Muscle layer of duodenum (tissue), 2 donors: ENCODE results near the gene KCNMB3.
"Not testable (repeated sequence)": the region's sequence is repeated elsewhere in the genome, so short reads cannot be mapped to it uniquely, and the experiment has no call there.

Source experiments
- H3K27ac ChIP-seq: one replicate; pipeline ENCODE4 v1.7.0; 2013; ENCODE audit warnings: mild to moderate bottlenecking, low read length
- H3K27me3 ChIP-seq: one replicate; pipeline ENCODE4 v1.7.0; 2013; ENCODE audit warnings: low read depth, mild to moderate bottlenecking, control low read depth, low read length
- H3K36me3 ChIP-seq, 2 donors: one replicate each; pipeline ENCODE4 v1.7.0; 2013; ENCODE audit warnings: low read length in 2 of 2, control low read depth in 1 of 2, mild to moderate bottlenecking in 1 of 2; ENCODE audit not compliant: insufficient read depth in 2 of 2, control insufficient read depth in 1 of 2
- H3K4me1 ChIP-seq, 2 donors: one replicate each; pipeline ENCODE4 v1.7.0; 2013; ENCODE audit warnings: low read length in 2 of 2, mild to moderate bottlenecking in 2 of 2, control low read depth in 1 of 2, moderate library complexity in 1 of 2; ENCODE audit not compliant: insufficient read depth in 2 of 2, control insufficient read depth in 1 of 2
- H3K4me3 ChIP-seq, 2 donors: one replicate each; pipeline ENCODE4 v1.7.0; 2013; ENCODE audit warnings: low read length in 2 of 2, low read depth in 1 of 2, mild to moderate bottlenecking in 1 of 2
- H3K9me3 ChIP-seq, 2 donors: one replicate each; pipeline ENCODE4 v1.7.0; 2013; ENCODE audit warnings: low read length in 2 of 2, control low read depth in 1 of 2, mild to moderate bottlenecking in 1 of 2; ENCODE audit not compliant: control insufficient read depth in 1 of 2
- donor health status: healthy.

KCNMB3 gene

GRCh38 chr3:179278151-179278550, 27.2 kb upstream of the KCNMB3 start:
- Histone ChIP-seq H3K4me3 (no peak overlapping the region), H3K4me1 (no peaks in the 10 kb centered on the region), H3K9me3 (no peaks in the 10 kb centered on the region), H3K27me3 (no peaks in the 10 kb centered on the region), H3K27ac (no peak overlapping the region), H3K36me3 (no peaks in the 10 kb centered on the region)

DNA sequence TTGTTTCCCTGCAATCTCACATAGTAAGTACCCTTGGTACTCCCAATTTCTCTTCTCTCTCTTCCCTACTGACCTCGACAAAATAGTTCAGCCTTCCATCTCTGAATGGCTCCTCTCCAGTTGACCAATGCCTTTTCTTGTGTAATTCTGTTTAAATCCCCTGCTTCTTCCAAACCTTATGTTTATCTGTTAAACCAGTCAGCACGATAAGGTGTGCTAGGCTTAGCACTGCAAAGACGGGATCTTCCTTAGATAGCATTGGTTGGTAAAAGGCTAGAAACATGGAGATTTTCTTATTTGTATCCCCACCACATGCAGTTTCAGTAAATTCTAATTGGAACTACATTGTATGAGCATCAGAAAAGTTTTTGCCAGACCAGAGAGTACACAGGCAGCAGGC, 25.8 kb upstream of the KCNMB3 start:
- Histone ChIP-seq H3K9me3 (no peaks in the 10 kb centered on the region), H3K27ac (no peak overlapping the region), H3K36me3 (no peaks in the 10 kb centered on the region), H3K27me3 (no peaks in the 10 kb centered on the region), H3K4me1 (no peaks in the 10 kb centered on the region), H3K4me3 (no peak overlapping the region)

DNA sequence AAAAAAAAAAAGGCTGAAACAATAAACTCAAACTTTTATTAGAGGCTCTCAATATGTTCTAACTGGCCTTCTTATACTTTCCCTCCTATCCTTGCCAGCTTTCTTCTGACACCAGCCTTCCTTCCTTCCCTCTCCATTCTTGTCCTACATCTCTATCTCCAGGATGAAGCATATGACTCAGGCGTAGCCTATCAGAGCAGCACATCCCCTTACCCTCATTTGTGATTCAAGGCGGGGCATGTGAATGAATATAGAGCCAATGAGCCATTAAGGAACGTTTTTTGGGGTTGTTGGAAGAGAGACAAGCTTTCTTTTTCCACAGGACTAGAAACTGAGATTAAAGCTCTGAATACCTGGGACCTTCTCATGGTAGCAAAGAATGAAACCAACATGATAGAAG, 25.1 kb upstream of the KCNMB3 start:
- no peak overlapping the region for H3K4me3 ChIP-seq
- no peaks in the 10 kb centered on the region for H3K4me1 ChIP-seq
- no peak overlapping the region for H3K27ac ChIP-seq
- no peaks in the 10 kb centered on the region for H3K36me3 ChIP-seq
- H3K27me3 ChIP-seq, result no peaks in the 10 kb centered on the region
- H3K9me3 ChIP-seq, result no peaks in the 10 kb centered on the region

- H3K4me3 ChIP-seq, H3K4me1 ChIP-seq, H3K36me3 ChIP-seq, H3K27ac ChIP-seq, H3K9me3 ChIP-seq, H3K27me3 ChIP-seq: not testable (repeated sequence)
Observed at GRCh38 chr3:179274434-179274833, 23.5 kb upstream of the KCNMB3 start.

DNA sequence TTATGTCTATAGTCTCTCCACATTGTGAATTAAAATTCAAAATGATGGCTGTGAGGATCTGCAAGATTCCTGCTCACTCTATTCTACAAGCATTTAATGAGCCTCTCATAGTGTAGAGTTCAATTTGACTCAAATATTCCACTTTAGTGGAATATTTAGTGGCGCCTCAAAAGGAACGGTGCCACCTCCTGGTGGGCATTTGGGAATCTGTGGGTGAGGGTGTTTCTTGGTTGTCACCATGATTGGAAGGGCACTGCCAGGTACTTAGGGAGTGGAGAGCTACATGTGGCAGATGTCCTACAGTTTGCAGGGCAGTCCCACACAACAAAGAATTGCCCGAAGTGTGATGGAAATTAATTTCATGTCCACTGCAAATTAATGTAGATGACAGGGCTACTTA, 21.5 kb upstream of the KCNMB3 start:
- Histone ChIP-seq H3K9me3 (no peaks in the 10 kb centered on the region), H3K4me3 (no peak overlapping the region), H3K4me1 (no peaks in the 10 kb centered on the region), H3K27ac (no peak overlapping the region), H3K36me3 (no peaks in the 10 kb centered on the region), H3K27me3 (no peaks in the 10 kb centered on the region)

GRCh38 chr3:179269152-179269707, 18.3 kb upstream of the KCNMB3 start:
- H3K36me3 ChIP-seq, result no peaks in the 10 kb centered on the region
- H3K27me3 ChIP-seq, result no peaks in the 10 kb centered on the region
- no peaks in the 10 kb centered on the region for H3K9me3 ChIP-seq
- H3K4me1 ChIP-seq, result no peaks in the 10 kb centered on the region
- H3K4me3 ChIP-seq, result no peak overlapping the region
- H3K27ac ChIP-seq, result no peak overlapping the region

DNA sequence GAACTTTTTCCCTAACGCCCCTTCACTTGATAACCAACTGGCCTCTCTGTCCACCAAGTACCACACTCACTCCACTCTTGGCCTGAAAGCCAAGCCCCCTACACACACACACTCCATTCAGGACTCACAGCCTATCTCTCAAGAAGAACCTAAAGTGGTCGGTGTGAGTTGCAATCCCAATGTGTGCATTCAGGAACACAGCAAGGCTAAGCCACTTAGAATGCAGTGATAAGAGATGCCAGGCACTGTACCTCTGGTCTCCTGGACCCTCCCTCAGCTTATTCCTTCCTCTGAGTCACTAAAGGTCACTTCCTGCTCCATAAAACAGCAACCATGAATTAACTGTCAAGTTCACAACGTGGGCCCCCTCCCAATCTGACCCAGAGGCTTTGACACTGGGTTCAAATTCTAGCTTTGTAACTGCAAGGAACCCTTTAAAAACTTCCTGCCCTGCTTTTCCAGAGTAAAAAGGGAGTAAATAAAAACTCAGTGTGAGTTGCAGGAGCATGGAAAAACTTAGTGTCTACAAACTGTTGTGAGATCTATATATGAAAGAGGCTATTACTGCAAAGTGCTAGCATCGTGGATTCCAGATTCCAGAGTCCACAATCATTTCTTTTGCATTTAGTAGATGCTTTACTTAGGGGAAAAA, 17.6 kb upstream of the KCNMB3 start:
- no peaks in the 10 kb centered on the region for H3K36me3 ChIP-seq
- no peaks in the 10 kb centered on the region for H3K9me3 ChIP-seq
- H3K27me3 ChIP-seq, result no peaks in the 10 kb centered on the region
- H3K27ac ChIP-seq, result no peak overlapping the region
- no peaks in the 10 kb centered on the region for H3K4me1 ChIP-seq
- no peak overlapping the region for H3K4me3 ChIP-seq

DNA sequence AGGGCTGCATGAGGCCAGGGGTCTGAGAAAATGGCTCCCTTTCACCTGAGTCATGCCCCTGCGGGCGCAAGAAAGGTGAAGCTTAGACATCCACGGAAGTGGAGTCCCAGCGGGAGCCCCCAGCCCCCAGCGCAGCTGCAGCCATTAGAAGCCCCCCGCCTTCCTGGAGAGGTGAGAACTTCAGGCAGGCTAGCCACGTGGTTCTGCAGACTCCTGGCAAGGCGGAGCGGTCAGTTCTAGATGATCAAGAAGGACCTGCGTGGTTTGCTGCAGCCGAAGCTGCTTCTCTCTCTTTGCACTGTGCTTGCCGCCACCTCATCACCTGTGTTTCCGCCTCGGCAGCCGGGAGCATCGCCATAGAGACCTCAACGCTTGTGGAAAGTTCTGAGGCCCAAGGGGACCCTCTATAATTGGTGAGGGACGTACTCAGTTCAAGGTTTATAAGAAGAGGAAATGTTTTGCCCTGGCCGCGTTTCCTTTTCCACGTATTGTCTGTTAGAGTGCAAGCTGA, 15.8 kb upstream of the KCNMB3 start:
- no peak overlapping the region for H3K4me3 ChIP-seq
- no peak overlapping the region for H3K27ac ChIP-seq
- no peaks in the 10 kb centered on the region for H3K9me3 ChIP-seq
- no peaks in the 10 kb centered on the region for H3K36me3 ChIP-seq
- no peaks in the 10 kb centered on the region for H3K27me3 ChIP-seq
- no peaks in the 10 kb centered on the region for H3K4me1 ChIP-seq

- no peaks in the 10 kb centered on the region for H3K9me3 ChIP-seq
- no peak overlapping the region for H3K27ac ChIP-seq
- H3K4me3 ChIP-seq, result no peak overlapping the region
- no peaks in the 10 kb centered on the region for H3K36me3 ChIP-seq
- no peaks in the 10 kb centered on the region for H3K27me3 ChIP-seq
- H3K4me1 ChIP-seq, result no peaks in the 10 kb centered on the region
Observed at GRCh38 chr3:179265875-179266274, 15.0 kb upstream of the KCNMB3 start.

DNA sequence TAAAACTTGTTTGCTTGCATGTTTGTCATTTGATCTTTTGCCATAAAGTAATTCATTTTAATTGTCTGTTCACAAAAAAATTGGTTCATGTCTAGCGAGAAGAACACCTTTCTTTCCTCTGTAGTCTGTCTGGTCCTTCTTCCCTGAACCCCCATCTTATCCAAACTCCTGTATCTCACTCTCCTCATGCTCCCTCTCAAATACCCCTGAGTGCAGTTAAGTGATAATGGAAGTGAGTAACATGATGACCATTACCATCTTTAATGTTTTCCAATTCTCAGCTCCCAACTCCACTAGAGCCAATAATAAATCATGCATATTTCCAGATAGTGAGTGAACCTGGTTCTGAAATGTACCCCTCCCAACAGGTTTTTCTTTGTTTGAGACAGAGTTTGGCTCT, 14.2 kb upstream of the KCNMB3 start:
- Histone ChIP-seq H3K27me3 (no peaks in the 10 kb centered on the region), H3K27ac (no peak overlapping the region), H3K4me1 (no peaks in the 10 kb centered on the region), H3K36me3 (no peaks in the 10 kb centered on the region), H3K4me3 (no peak overlapping the region), H3K9me3 (peaks cover 0 to under 1% of the 10 kb centered on the region in 2 donors)

GRCh38 chr3:179264449-179264848, 13.5 kb upstream of the KCNMB3 start:
- Histone ChIP-seq H3K4me1 (no peaks in the 10 kb centered on the region), H3K36me3 (no peaks in the 10 kb centered on the region), H3K27me3 (no peaks in the 10 kb centered on the region), H3K4me3 (no peak overlapping the region), H3K9me3 (peaks cover 0 to 6% of the 10 kb centered on the region in 2 donors), H3K27ac (no peak overlapping the region)

GRCh38 chr3:179263134-179263533, 12.2 kb upstream of the KCNMB3 start:
- no peaks in the 10 kb centered on the region for H3K4me1 ChIP-seq
- peaks cover 0 to 10% of the 10 kb centered on the region in 2 donors for H3K9me3 ChIP-seq
- no peak overlapping the region for H3K27ac ChIP-seq
- H3K36me3 ChIP-seq, result no peaks in the 10 kb centered on the region
- H3K4me3 ChIP-seq, result no peak overlapping the region
- no peaks in the 10 kb centered on the region for H3K27me3 ChIP-seq
